PFSK-1 (cell line): ENCODE data around the gene BCR.

ENCODE experiments used
- FOXP2 ChIP-seq: optimal IDR thresholded peaks from 2 replicates; pipeline ENCODE3; 2011; ENCODE audit warnings: borderline replicate concordance, control low read depth, inconsistent platforms; ENCODE audit not compliant: insufficient read depth; ENCODE audit errors: extremely low read length, extremely low read depth
- POLR2AphosphoS5 ChIP-seq: IDR thresholded peaks from 2 replicates; pipeline ENCODE4 v1.6.1; 2012; ENCODE audit warnings: low read depth, mild to moderate bottlenecking, control low read depth, low read length, moderate library complexity
- SIN3A ChIP-seq: IDR thresholded peaks from 2 replicates; pipeline ENCODE4 v1.6.1; 2012; ENCODE audit warnings: mild to moderate bottlenecking, low read length, moderate library complexity, borderline replicate concordance; ENCODE audit not compliant: insufficient read depth
- TAF1 ChIP-seq: IDR thresholded peaks from 2 replicates; pipeline ENCODE4 v1.6.1; 2012; ENCODE audit warnings: low read length, control low read depth, borderline replicate concordance; ENCODE audit not compliant: insufficient read depth
- TF ChIP-seq, protein P1 (sequence below), 2 experiments: IDR thresholded peaks; 2 replicates each; pipeline versions ENCODE4 v1.6.1 to v1.8.0; 2011 to 2012; ENCODE audit warnings: low read depth in 2 of 2, low read length in 2 of 2, control low read depth in 1 of 2, inconsistent platforms in 1 of 2, mild to moderate bottlenecking in 1 of 2, moderate library complexity in 1 of 2; ENCODE audit not compliant: insufficient read depth in 1 of 2

GRCh38 chr22:23313791-23314567 lies 133.7 kb downstream of the BCR start:
- TF ChIP-seq POLR2AphosphoS5 (no peak), SIN3A (no peak), TAF1 (no peak), FOXP2 (no peak)
- TF ChIP-seq, protein P1, sequence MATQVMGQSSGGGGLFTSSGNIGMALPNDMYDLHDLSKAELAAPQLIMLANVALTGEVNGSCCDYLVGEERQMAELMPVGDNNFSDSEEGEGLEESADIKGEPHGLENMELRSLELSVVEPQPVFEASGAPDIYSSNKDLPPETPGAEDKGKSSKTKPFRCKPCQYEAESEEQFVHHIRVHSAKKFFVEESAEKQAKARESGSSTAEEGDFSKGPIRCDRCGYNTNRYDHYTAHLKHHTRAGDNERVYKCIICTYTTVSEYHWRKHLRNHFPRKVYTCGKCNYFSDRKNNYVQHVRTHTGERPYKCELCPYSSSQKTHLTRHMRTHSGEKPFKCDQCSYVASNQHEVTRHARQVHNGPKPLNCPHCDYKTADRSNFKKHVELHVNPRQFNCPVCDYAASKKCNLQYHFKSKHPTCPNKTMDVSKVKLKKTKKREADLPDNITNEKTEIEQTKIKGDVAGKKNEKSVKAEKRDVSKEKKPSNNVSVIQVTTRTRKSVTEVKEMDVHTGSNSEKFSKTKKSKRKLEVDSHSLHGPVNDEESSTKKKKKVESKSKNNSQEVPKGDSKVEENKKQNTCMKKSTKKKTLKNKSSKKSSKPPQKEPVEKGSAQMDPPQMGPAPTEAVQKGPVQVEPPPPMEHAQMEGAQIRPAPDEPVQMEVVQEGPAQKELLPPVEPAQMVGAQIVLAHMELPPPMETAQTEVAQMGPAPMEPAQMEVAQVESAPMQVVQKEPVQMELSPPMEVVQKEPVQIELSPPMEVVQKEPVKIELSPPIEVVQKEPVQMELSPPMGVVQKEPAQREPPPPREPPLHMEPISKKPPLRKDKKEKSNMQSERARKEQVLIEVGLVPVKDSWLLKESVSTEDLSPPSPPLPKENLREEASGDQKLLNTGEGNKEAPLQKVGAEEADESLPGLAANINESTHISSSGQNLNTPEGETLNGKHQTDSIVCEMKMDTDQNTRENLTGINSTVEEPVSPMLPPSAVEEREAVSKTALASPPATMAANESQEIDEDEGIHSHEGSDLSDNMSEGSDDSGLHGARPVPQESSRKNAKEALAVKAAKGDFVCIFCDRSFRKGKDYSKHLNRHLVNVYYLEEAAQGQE (IDR thresholded peaks at IDR 0.05; ENCODE audit: insufficient read depth in 1 of 2, low read depth in 2 of 2, low read length in 2 of 2), result no peak
